Panc1 (cell line): Measurements from ENCODE around the gene CAMK2A. TPM values are rescaled to one million over a fixed set of nuclear protein-coding genes. Genes with fewer than 3 reads are reported as not detected.

Source experiments
- ATAC-seq: fragments of 200-7000 bp; cut with Tn5 transposase; 2 replicates; pipeline ENCODE4 v1.9.1; 2020; ENCODE audit warnings: mild to moderate bottlenecking, moderate library complexity
- BruUV-seq: library from RNA; stranded (reverse); fragments of 400-500 nt; replicated peaks from 2 replicates; lab custom pipeline; 2021; lab: Mats Ljungman, UMichigan
- CTCF ChIA-PET: fragments of 300-600 bp; sonication (Branson Sonifier 250); formaldehyde crosslinking; loops from one replicate; lab custom pipeline; 2022; ENCODE audit warnings: antibody characterized with exemption; lab: Charles Lee
- POLR2A ChIA-PET: fragments of 300-600 bp; sonication (Branson Sonifier 250); formaldehyde crosslinking; loops from one replicate; lab custom pipeline; 2022; ENCODE audit warnings: antibody characterized with exemption; lab: Charles Lee
- DNase-seq: peaks from one replicate; pipeline ENCODE4 v3.0.0-alpha.2; 2010; ENCODE audit warnings: low read depth, low spot score
- H3K27ac ChIP-seq: 2 replicates; pipeline ENCODE4 v1.5.1; 2011; ENCODE audit warnings: mild to moderate bottlenecking, low read length, inconsistent platforms
- H3K27me3 ChIP-seq: fragments of 200-500 bp; sonication (Bioruptor generic); 2 replicates; pipeline ENCODE4 v1.6.0; 2014; ENCODE audit warnings: low read length, inconsistent platforms; ENCODE audit not compliant: control insufficient read depth, insufficient read depth
- H3K36me3 ChIP-seq: fragments of 200-500 bp; sonication (Bioruptor generic); 2 replicates; pipeline ENCODE4 v1.5.1; 2014; ENCODE audit warnings: inconsistent platforms, mild to moderate bottlenecking, low read length, moderate library complexity; ENCODE audit not compliant: control insufficient read depth, insufficient read depth
- H3K4me1 ChIP-seq: 2 replicates; pipeline ENCODE4 v1.5.1; 2011; ENCODE audit warnings: inconsistent platforms, mild to moderate bottlenecking, low read length, moderate library complexity; ENCODE audit not compliant: control insufficient read depth, insufficient read depth
- H3K4me3 ChIP-seq, 2 experiments: 2 replicates each; pipeline ENCODE4 v1.5.1; 2011 to 2012; ENCODE audit warnings: low read depth in 2 of 2, low read length in 2 of 2, mild to moderate bottlenecking in 2 of 2, inconsistent platforms in 1 of 2, moderate library complexity in 1 of 2
- H3K9me3 ChIP-seq: fragments of 200-500 bp; sonication (Bioruptor generic); 2 replicates; pipeline ENCODE4 v1.5.1; 2014; ENCODE audit warnings: low read depth, mild to moderate bottlenecking, inconsistent platforms, low read length, moderate library complexity; ENCODE audit not compliant: control insufficient read depth, insufficient read depth
- POLR2AphosphoS5 ChIP-seq: IDR thresholded peaks from 2 replicates; pipeline ENCODE4 v1.6.1; 2012; ENCODE audit warnings: mild to moderate bottlenecking, low read depth, low read length, moderate library complexity
- SIN3A ChIP-seq: IDR thresholded peaks from 2 replicates; pipeline ENCODE4 v1.6.1; 2012; ENCODE audit warnings: low read depth, mild to moderate bottlenecking, low read length, moderate library complexity, borderline replicate concordance; ENCODE audit not compliant: insufficient read depth
- TCF7L2 ChIP-seq: IDR thresholded peaks from 2 replicates; pipeline ENCODE4 v1.6.1; 2011; ENCODE audit warnings: mild to moderate bottlenecking, low read depth, low read length, inconsistent platforms
- in situ Hi-C: cut with HindIII; loops from 2 replicates; pipeline ENCODE4 v1.10.0; 2016; ENCODE audit warnings: low sequenced_read_pairs, low pct_unique_long_range_greater_than_20kb
- intact Hi-C: fragments of 100-400 bp; cut with micrococcal nuclease; formaldehyde crosslinking; loops from one replicate; pipeline ENCODE4 v1.10.0; 2022; ENCODE audit not compliant: unreplicated experiment
- total RNA-seq: library from RNA; stranded (reverse); gene quantifications from one replicate; pipeline ENCODE4 v1.2.1, GENCODE V29; 2021; ENCODE audit not compliant: unreplicated experiment
- TF ChIP-seq, protein P1 (sequence below): fragments of 450-650 bp; IDR thresholded peaks from 2 replicates; pipeline ENCODE4 v1.5.1; 2017; ENCODE audit warnings: mild to moderate bottlenecking
- TF ChIP-seq, protein P2 (sequence below), 2 experiments: IDR thresholded peaks; 2 replicates each; pipeline ENCODE4 v1.6.1; 2011 to 2012; ENCODE audit warnings: low read depth in 2 of 2, control low read depth in 1 of 2, low read length in 1 of 2, mild to moderate bottlenecking in 1 of 2, moderate library complexity in 1 of 2; ENCODE audit not compliant: insufficient read depth in 1 of 2

Gene CAMK2A
- total RNA-seq, 1 experiment from 2014 or later, result 0.51 TPM

DNA sequence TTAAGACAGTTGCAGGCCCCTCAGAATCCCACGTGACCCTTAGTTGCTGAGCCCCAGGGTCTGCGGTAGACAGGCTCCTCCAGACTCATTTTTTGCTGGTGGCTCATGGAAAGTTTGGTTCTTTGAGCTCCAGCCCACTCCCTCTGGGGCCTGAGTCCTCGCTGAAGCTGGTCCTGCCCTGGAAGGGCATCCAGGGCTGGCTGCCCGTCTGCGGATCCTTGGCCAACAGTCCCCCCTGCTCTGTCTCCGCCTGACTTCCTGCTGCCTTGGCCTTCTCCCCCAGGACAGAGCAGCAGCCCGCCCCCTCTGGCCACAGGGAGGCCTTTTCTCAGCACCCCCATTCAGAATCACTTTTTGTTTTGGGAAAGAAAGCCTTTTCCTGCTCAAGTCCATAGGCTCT is 75.3 kb downstream of the CAMK2A start:
- Histone ChIP-seq H3K4me3 (no peak overlapping the region), H3K27ac (no peak overlapping the region), H3K9me3 (no peaks in the 10 kb centered on the region), H3K36me3 (no peaks in the 10 kb centered on the region), H3K4me1 (no peaks in the 10 kb centered on the region; the same call in 1 of the 2 replicates), H3K27me3 (no peaks in the 10 kb centered on the region)
- BruUV-seq, result no TSS peak
- TF ChIP-seq, protein P1, sequence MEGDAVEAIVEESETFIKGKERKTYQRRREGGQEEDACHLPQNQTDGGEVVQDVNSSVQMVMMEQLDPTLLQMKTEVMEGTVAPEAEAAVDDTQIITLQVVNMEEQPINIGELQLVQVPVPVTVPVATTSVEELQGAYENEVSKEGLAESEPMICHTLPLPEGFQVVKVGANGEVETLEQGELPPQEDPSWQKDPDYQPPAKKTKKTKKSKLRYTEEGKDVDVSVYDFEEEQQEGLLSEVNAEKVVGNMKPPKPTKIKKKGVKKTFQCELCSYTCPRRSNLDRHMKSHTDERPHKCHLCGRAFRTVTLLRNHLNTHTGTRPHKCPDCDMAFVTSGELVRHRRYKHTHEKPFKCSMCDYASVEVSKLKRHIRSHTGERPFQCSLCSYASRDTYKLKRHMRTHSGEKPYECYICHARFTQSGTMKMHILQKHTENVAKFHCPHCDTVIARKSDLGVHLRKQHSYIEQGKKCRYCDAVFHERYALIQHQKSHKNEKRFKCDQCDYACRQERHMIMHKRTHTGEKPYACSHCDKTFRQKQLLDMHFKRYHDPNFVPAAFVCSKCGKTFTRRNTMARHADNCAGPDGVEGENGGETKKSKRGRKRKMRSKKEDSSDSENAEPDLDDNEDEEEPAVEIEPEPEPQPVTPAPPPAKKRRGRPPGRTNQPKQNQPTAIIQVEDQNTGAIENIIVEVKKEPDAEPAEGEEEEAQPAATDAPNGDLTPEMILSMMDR, result no peak
- no peak for TF ChIP-seq SIN3A
- TF ChIP-seq POLR2AphosphoS5, result no peak
- no peak for TF ChIP-seq TCF7L2
- TF ChIP-seq, protein P2, sequence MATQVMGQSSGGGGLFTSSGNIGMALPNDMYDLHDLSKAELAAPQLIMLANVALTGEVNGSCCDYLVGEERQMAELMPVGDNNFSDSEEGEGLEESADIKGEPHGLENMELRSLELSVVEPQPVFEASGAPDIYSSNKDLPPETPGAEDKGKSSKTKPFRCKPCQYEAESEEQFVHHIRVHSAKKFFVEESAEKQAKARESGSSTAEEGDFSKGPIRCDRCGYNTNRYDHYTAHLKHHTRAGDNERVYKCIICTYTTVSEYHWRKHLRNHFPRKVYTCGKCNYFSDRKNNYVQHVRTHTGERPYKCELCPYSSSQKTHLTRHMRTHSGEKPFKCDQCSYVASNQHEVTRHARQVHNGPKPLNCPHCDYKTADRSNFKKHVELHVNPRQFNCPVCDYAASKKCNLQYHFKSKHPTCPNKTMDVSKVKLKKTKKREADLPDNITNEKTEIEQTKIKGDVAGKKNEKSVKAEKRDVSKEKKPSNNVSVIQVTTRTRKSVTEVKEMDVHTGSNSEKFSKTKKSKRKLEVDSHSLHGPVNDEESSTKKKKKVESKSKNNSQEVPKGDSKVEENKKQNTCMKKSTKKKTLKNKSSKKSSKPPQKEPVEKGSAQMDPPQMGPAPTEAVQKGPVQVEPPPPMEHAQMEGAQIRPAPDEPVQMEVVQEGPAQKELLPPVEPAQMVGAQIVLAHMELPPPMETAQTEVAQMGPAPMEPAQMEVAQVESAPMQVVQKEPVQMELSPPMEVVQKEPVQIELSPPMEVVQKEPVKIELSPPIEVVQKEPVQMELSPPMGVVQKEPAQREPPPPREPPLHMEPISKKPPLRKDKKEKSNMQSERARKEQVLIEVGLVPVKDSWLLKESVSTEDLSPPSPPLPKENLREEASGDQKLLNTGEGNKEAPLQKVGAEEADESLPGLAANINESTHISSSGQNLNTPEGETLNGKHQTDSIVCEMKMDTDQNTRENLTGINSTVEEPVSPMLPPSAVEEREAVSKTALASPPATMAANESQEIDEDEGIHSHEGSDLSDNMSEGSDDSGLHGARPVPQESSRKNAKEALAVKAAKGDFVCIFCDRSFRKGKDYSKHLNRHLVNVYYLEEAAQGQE (IDR thresholded peaks at IDR 0.05; ENCODE audit: insufficient read depth in 1 of 2, low read depth in 2 of 2, low read length in 1 of 2), result no peak
- in situ Hi-C loops, result no loop called here
- intact Hi-C loops, result no loop called here
- DNase-seq, result no peak
- ATAC-seq, result no peak
- CTCF ChIA-PET, result no interaction called here
- POLR2A ChIA-PET, result no interaction called here

DNA sequence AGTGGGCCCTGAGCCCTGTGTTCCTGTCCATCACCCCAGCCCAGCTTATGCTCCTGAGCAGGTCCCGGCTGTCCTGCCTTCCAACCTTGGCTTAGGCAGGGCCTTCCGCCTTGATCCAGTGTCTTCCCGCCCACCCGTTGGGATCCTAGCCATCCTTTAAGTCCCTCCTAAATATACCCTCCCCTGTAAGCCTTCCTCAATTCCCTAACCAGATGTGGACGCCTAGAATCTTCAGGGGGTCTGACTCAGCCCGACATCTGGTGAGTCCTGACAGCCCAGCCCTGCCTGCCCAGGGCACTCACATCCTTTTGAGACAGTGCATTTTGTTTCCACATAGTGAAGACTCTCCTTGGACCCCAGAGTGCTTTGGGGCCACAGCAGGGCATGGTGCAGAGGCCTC is 76.0 kb downstream of the CAMK2A start:
- ATAC-seq, result no peak
- intact Hi-C loops, result no loop called here
- POLR2A ChIA-PET, result no interaction called here
- in situ Hi-C loops, result no loop called here
- no peak overlapping the region for H3K27ac ChIP-seq
- H3K9me3 ChIP-seq, result no peaks in the 10 kb centered on the region
- no peak for DNase-seq
- H3K4me1 ChIP-seq, result no peaks in the 10 kb centered on the region; the same call in 1 of the 2 replicates
- H3K27me3 ChIP-seq, result no peaks in the 10 kb centered on the region
- H3K36me3 ChIP-seq, result no peaks in the 10 kb centered on the region
- no TSS peak for BruUV-seq
- no peak for TF ChIP-seq SIN3A
- TF ChIP-seq, protein P2 (IDR thresholded peaks at IDR 0.05; ENCODE audit: insufficient read depth in 1 of 2, low read depth in 2 of 2, low read length in 1 of 2), result no peak
- TF ChIP-seq, protein P1, result no peak
- no peak for TF ChIP-seq POLR2AphosphoS5
- TF ChIP-seq TCF7L2, result no peak
- CTCF ChIA-PET, result no interaction called here
- H3K4me3 ChIP-seq, result no peak overlapping the region
